WTC11 (cell line): Measurements from ENCODE around the gene FBLN2. TPM values are rescaled to one million over a fixed set of nuclear protein-coding genes. Genes with fewer than 3 reads are reported as not detected.

Experiments
- ATAC-seq: fragments of 200-7000 bp; cut with Tn5 transposase; 2 replicates; pipeline ENCODE4 v1.10.0; 2021; ENCODE audit warnings: mild to moderate bottlenecking, moderate library complexity
- CTCF ChIA-PET: fragments of 300-600 bp; sonication (Branson Sonifier 250); formaldehyde crosslinking; loops from one replicate; lab custom pipeline; 2021; ENCODE audit warnings: antibody characterized with exemption; lab: Charles Lee
- POLR2A ChIA-PET: fragments of 350-600 bp; sonication (Branson Sonifier 250); formaldehyde crosslinking; loops from one replicate; lab custom pipeline; 2021; ENCODE audit warnings: antibody characterized with exemption; lab: Charles Lee
- DNase-seq: peaks from one replicate; pipeline ENCODE4 v3.0.0; 2021; ENCODE audit warnings: low spot score
- H3K27ac Mint-ChIP-seq: 2 replicates; pipeline ENCODE4 v1.8.0; 2021; ENCODE audit warnings: mixed read lengths
- H3K27me3 Mint-ChIP-seq: 2 replicates; pipeline ENCODE4 v1.8.0; 2021; ENCODE audit warnings: low read depth, mild to moderate bottlenecking, moderate library complexity, mixed read lengths
- H3K36me3 Mint-ChIP-seq: 2 replicates; pipeline ENCODE4 v1.8.0; 2021; ENCODE audit warnings: mixed read lengths
- H3K4me1 Mint-ChIP-seq: 2 replicates; pipeline ENCODE4 v1.8.0; 2022; ENCODE audit warnings: mixed read lengths
- H3K4me3 Mint-ChIP-seq: 2 replicates; pipeline ENCODE4 v1.8.0; 2021; ENCODE audit warnings: mild to moderate bottlenecking, moderate library complexity, mixed read lengths
- H3K9me3 Mint-ChIP-seq: 2 replicates; pipeline ENCODE4 v1.8.0; 2021; ENCODE audit warnings: mixed read lengths
- ATF1 ChIP-seq: sonication (generic); formaldehyde crosslinking; IDR thresholded peaks from 2 replicates; pipeline ENCODE4 v1.8.1; 2023; ENCODE audit warnings: mild to moderate bottlenecking, moderate library complexity, missing genetic modification reagents
- CBFB ChIP-seq: sonication (generic); formaldehyde crosslinking; IDR thresholded peaks from 2 replicates; pipeline ENCODE4 v1.8.1; 2022; ENCODE audit warnings: mild to moderate bottlenecking, low read depth, missing genetic modification reagents
- CREB1 ChIP-seq: sonication (generic); formaldehyde crosslinking; IDR thresholded peaks from 2 replicates; pipeline ENCODE4 v1.8.0; 2023; ENCODE audit warnings: mild to moderate bottlenecking, missing genetic modification reagents
- ETV6 ChIP-seq: sonication (generic); formaldehyde crosslinking; IDR thresholded peaks from 2 replicates; pipeline ENCODE4 v1.8.1; 2022; ENCODE audit warnings: mild to moderate bottlenecking, missing genetic modification reagents
- FOXP1 ChIP-seq: sonication (generic); formaldehyde crosslinking; IDR thresholded peaks from 2 replicates; pipeline ENCODE4 v1.8.0; 2022; ENCODE audit warnings: missing genetic modification reagents, mild to moderate bottlenecking, moderate library complexity, borderline replicate concordance
- NFATC4 ChIP-seq: fragments of 250-450 bp; sonication (Bioruptor Pico); IDR thresholded peaks from 2 replicates; pipeline ENCODE4 v1.9.0; 2021; ENCODE audit warnings: mild to moderate bottlenecking
- NR2C2 ChIP-seq: sonication (generic); formaldehyde crosslinking; IDR thresholded peaks from 2 replicates; pipeline ENCODE4 v1.8.0; 2022; ENCODE audit warnings: mild to moderate bottlenecking, missing genetic modification reagents
- RELA ChIP-seq: sonication (generic); formaldehyde crosslinking; IDR thresholded peaks from 2 replicates; pipeline ENCODE4 v1.8.1; 2022; ENCODE audit warnings: missing genetic modification reagents, mild to moderate bottlenecking, borderline replicate concordance
- SMAD3 ChIP-seq: sonication (generic); formaldehyde crosslinking; IDR thresholded peaks from 2 replicates; pipeline ENCODE4 v1.8.0; 2022; ENCODE audit warnings: missing genetic modification reagents, mild to moderate bottlenecking, borderline replicate concordance
- SOX15 ChIP-seq: fragments of 250-450 bp; sonication (Bioruptor Pico); IDR thresholded peaks from 2 replicates; pipeline ENCODE4 v1.9.0; 2021; ENCODE audit warnings: mild to moderate bottlenecking
- SP1 ChIP-seq: sonication (generic); formaldehyde crosslinking; conservative IDR thresholded peaks from 2 replicates; pipeline ENCODE4 v1.8.1; 2022; ENCODE audit warnings: missing genetic modification reagents
- ZNF121 ChIP-seq: sonication (generic); formaldehyde crosslinking; IDR thresholded peaks from 2 replicates; pipeline ENCODE4 v1.8.0; 2023; ENCODE audit warnings: missing genetic modification reagents
- ZNF416 ChIP-seq: fragments of 250-450 bp; sonication (Bioruptor Pico); IDR thresholded peaks from 2 replicates; pipeline ENCODE4 v1.9.0; 2021; ENCODE audit warnings: mild to moderate bottlenecking, inconsistent platforms
- total RNA-seq: library from RNA; stranded (reverse); gene quantifications from 3 replicates; pipeline ENCODE4 v1.2.3, GENCODE V29; 2021
- TF ChIP-seq, protein P1 (sequence below): sonication (generic); formaldehyde crosslinking; IDR thresholded peaks from 2 replicates; pipeline ENCODE4 v1.8.1; 2023; ENCODE audit warnings: mild to moderate bottlenecking, missing genetic modification reagents, moderate library complexity
- TF ChIP-seq, protein P2 (sequence below): sonication (generic); formaldehyde crosslinking; IDR thresholded peaks from 2 replicates; pipeline ENCODE4 v1.8.1; 2023; ENCODE audit warnings: mild to moderate bottlenecking, missing genetic modification reagents, borderline replicate concordance
- TF ChIP-seq, protein P3 (sequence below): sonication (generic); formaldehyde crosslinking; IDR thresholded peaks from 2 replicates; pipeline ENCODE4 v1.8.0; 2022; ENCODE audit warnings: mild to moderate bottlenecking, missing genetic modification reagents
- TF ChIP-seq, protein P4 (sequence below): fragments of 200-600 bp; IDR thresholded peaks from 2 replicates; pipeline ENCODE4 v1.8.0; 2022; ENCODE audit warnings: antibody characterized with exemption
- TF ChIP-seq, protein P5 (sequence below): fragments of 250-450 bp; sonication (Bioruptor Pico); IDR thresholded peaks from 2 replicates; pipeline ENCODE4 v1.8.0; 2021; ENCODE audit warnings: mild to moderate bottlenecking
- TF ChIP-seq, protein P6 (sequence below): sonication (generic); formaldehyde crosslinking; IDR thresholded peaks from 2 replicates; pipeline ENCODE4 v1.8.0; 2022; ENCODE audit warnings: mild to moderate bottlenecking, missing genetic modification reagents

Gene FBLN2
- total RNA-seq, 1 experiment from 2014 or later: 20.7 TPM

DNA sequence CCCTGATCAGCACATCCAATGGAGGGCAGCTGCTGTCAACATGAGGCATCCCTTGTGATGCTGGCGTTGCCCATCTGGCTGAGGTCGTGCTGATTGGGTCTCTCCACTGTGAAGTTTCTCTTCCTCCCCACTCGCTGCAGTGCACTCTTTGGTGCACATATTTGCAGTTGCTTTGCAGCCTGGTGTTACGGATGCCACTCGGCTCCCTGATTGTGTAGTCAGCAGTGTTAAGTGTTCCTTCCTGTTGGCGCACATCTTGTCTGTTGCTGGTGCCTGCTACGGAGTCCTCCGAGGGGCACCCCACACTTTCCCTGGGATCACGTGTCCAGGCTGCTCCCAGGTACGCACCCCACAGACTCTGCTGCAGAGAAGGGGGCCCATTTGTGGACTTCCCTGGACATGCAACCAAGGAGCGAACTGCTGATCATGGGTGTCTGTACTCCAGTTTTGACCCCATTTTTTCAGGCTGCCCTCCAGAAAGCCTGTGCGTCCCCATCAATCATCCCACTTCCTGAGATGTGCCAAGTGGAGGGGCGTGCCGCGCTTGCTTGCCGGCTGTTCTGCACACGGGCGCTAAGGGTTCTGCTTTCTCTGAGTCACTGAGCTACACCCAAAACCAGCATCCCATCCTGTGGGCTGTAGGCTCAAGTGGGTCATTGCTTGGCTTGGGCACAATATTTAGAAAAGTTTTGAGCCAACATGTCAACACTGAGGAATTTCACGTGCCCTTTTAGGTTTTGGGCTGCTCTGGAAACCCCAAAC, 98.6 kb downstream of the FBLN2 start:
- peaks cover 20% of the 10 kb centered on the region for H3K4me1 Mint-ChIP-seq
- no peaks in the 10 kb centered on the region for H3K36me3 Mint-ChIP-seq
- no peaks in the 10 kb centered on the region for H3K9me3 Mint-ChIP-seq
- no peak for DNase-seq
- H3K4me3 Mint-ChIP-seq: no peak overlapping the region
- no peak for TF ChIP-seq RELA
- TF ChIP-seq, protein P1, sequence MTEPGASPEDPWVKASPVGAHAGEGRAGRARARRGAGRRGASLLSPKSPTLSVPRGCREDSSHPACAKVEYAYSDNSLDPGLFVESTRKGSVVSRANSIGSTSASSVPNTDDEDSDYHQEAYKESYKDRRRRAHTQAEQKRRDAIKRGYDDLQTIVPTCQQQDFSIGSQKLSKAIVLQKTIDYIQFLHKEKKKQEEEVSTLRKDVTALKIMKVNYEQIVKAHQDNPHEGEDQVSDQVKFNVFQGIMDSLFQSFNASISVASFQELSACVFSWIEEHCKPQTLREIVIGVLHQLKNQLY: no peak
- TF ChIP-seq, protein P2, sequence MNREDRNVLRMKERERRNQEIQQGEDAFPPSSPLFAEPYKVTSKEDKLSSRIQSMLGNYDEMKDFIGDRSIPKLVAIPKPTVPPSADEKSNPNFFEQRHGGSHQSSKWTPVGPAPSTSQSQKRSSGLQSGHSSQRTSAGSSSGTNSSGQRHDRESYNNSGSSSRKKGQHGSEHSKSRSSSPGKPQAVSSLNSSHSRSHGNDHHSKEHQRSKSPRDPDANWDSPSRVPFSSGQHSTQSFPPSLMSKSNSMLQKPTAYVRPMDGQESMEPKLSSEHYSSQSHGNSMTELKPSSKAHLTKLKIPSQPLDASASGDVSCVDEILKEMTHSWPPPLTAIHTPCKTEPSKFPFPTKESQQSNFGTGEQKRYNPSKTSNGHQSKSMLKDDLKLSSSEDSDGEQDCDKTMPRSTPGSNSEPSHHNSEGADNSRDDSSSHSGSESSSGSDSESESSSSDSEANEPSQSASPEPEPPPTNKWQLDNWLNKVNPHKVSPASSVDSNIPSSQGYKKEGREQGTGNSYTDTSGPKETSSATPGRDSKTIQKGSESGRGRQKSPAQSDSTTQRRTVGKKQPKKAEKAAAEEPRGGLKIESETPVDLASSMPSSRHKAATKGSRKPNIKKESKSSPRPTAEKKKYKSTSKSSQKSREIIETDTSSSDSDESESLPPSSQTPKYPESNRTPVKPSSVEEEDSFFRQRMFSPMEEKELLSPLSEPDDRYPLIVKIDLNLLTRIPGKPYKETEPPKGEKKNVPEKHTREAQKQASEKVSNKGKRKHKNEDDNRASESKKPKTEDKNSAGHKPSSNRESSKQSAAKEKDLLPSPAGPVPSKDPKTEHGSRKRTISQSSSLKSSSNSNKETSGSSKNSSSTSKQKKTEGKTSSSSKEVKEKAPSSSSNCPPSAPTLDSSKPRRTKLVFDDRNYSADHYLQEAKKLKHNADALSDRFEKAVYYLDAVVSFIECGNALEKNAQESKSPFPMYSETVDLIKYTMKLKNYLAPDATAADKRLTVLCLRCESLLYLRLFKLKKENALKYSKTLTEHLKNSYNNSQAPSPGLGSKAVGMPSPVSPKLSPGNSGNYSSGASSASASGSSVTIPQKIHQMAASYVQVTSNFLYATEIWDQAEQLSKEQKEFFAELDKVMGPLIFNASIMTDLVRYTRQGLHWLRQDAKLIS (CRISPR knock-in tag): no peak
- no peak for TF ChIP-seq NFATC4 (CRISPR knock-in tag)
- TF ChIP-seq CBFB (CRISPR knock-in tag): no peak
- peaks cover 7% of the 10 kb centered on the region for H3K27me3 Mint-ChIP-seq
- H3K27ac Mint-ChIP-seq: no peak overlapping the region
- ChIA-PET CTCF (interaction anchor here (0.6 to 10.6 kb wide), 69 partner anchors 8 to 680 kb away, joined by 3 to 290 read pairs (median 5); partner anchors contain the start of genes FBLN2, HDAC11, NUP210 and WNT7A), POLR2A (interaction anchor here (1.0 to 1.5 kb wide), 2 partner anchors 11 to 151 kb away, joined by 3 to 5 read pairs; no protein-coding TSS in a partner anchor)
- ATAC-seq: no peak

DNA sequence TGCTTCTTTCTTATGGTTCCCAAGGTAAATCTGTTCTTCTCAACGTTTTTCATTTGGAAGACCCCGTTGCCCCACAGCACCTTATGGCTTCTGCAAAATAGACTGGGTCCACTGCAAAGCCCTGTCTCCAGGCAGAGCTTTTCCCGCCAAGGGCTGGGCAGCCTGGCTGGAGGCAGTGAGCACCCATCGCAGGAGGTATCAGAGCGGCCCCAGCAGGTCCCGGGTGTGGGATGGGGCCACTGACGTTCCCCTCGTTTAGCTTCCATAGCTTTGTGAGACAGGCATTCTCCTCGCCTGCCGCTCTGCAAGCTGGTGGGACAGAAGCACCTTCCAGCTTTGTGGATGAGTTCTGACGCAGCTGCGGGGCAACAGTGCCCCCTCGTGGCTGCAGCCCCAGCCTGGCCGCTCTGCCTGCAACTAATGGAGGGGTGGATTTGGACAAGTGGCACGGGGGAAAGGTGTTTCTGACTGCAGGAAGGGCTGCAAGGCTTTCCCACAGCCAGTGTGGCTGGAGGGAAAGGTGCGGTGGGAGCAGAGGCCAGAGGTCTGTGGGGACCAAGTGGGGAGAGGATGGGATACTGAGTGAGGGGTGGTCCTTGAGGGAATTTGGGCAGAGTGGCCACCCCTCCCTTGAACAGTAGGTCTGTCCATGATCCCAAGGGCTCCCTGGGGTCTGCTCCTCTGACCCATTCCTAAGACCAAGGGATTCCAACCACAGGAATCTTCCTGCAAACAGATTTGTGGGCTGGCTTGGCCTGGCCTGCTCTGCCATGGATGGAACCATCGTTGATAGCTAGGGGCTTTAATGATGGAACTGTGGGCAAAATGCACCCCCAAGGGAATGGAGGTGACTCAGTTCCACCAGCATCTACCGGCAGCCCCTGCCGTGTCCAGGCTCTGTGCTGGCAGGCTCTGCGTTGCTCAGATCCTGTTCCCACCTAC, 99.4 kb downstream of the FBLN2 start:
- DNase-seq (peak; percentile 96), ATAC-seq (peak; percentile 77)
- H3K4me1 Mint-ChIP-seq: peaks cover 20% of the 10 kb centered on the region
- no peaks in the 10 kb centered on the region for H3K36me3 Mint-ChIP-seq
- peak overlapping the region; percentile 93 for H3K27ac Mint-ChIP-seq
- no peaks in the 10 kb centered on the region for H3K9me3 Mint-ChIP-seq
- peaks cover 7% of the 10 kb centered on the region for H3K27me3 Mint-ChIP-seq
- ChIA-PET POLR2A (interaction anchor here (1.0 to 1.5 kb wide), 2 partner anchors 12 to 152 kb away, joined by 3 to 5 read pairs; no protein-coding TSS in a partner anchor), CTCF (interaction anchor here (0.6 to 10.6 kb wide), 75 partner anchors 9 to 681 kb away, joined by 3 to 290 read pairs (median 5); partner anchors contain the start of genes FBLN2, HDAC11, NUP210 and WNT7A)
- no peak overlapping the region for H3K4me3 Mint-ChIP-seq
- TF ChIP-seq ZNF121 (CRISPR knock-in tag) (peak; percentile 51; the same call in 1 of the 2 replicates), ETV6 (peak; percentile 75), ATF1 (CRISPR knock-in tag) (no peak), SP1 (CRISPR knock-in tag) (peak; percentile 68), FOXP1 (CRISPR knock-in tag) (0 out of 2 replicates have a peak, but pooled peaks have one; percentile 7), NFATC4 (CRISPR knock-in tag) (no peak), SOX15 (CRISPR knock-in tag) (no peak), SMAD3 (no peak), CREB1 (CRISPR knock-in tag) (no peak), ZNF416 (no peak), NR2C2 (CRISPR knock-in tag) (0 out of 2 replicates have a peak, but pooled peaks have one; percentile 15)
- TF ChIP-seq, protein P3, sequence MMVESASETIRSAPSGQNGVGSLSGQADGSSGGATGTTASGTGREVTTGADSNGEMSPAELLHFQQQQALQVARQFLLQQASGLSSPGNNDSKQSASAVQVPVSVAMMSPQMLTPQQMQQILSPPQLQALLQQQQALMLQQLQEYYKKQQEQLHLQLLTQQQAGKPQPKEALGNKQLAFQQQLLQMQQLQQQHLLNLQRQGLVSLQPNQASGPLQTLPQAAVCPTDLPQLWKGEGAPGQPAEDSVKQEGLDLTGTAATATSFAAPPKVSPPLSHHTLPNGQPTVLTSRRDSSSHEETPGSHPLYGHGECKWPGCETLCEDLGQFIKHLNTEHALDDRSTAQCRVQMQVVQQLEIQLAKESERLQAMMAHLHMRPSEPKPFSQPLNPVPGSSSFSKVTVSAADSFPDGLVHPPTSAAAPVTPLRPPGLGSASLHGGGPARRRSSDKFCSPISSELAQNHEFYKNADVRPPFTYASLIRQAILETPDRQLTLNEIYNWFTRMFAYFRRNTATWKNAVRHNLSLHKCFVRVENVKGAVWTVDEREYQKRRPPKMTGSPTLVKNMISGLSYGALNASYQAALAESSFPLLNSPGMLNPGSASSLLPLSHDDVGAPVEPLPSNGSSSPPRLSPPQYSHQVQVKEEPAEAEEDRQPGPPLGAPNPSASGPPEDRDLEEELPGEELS (CRISPR knock-in tag): 0 out of 2 replicates have a peak, but pooled peaks have one; percentile 23
- TF ChIP-seq, protein P4, sequence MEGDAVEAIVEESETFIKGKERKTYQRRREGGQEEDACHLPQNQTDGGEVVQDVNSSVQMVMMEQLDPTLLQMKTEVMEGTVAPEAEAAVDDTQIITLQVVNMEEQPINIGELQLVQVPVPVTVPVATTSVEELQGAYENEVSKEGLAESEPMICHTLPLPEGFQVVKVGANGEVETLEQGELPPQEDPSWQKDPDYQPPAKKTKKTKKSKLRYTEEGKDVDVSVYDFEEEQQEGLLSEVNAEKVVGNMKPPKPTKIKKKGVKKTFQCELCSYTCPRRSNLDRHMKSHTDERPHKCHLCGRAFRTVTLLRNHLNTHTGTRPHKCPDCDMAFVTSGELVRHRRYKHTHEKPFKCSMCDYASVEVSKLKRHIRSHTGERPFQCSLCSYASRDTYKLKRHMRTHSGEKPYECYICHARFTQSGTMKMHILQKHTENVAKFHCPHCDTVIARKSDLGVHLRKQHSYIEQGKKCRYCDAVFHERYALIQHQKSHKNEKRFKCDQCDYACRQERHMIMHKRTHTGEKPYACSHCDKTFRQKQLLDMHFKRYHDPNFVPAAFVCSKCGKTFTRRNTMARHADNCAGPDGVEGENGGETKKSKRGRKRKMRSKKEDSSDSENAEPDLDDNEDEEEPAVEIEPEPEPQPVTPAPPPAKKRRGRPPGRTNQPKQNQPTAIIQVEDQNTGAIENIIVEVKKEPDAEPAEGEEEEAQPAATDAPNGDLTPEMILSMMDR: peak; percentile 96
- TF ChIP-seq, protein P5, sequence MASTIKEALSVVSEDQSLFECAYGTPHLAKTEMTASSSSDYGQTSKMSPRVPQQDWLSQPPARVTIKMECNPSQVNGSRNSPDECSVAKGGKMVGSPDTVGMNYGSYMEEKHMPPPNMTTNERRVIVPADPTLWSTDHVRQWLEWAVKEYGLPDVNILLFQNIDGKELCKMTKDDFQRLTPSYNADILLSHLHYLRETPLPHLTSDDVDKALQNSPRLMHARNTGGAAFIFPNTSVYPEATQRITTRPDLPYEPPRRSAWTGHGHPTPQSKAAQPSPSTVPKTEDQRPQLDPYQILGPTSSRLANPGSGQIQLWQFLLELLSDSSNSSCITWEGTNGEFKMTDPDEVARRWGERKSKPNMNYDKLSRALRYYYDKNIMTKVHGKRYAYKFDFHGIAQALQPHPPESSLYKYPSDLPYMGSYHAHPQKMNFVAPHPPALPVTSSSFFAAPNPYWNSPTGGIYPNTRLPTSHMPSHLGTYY (CRISPR knock-in tag): no peak; the same call in 1 of the 2 replicates
- TF ChIP-seq, protein P6, sequence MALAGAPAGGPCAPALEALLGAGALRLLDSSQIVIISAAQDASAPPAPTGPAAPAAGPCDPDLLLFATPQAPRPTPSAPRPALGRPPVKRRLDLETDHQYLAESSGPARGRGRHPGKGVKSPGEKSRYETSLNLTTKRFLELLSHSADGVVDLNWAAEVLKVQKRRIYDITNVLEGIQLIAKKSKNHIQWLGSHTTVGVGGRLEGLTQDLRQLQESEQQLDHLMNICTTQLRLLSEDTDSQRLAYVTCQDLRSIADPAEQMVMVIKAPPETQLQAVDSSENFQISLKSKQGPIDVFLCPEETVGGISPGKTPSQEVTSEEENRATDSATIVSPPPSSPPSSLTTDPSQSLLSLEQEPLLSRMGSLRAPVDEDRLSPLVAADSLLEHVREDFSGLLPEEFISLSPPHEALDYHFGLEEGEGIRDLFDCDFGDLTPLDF: 0 out of 2 replicates have a peak, but pooled peaks have one; percentile 36
- TF ChIP-seq, all 79 proteins: peak for 8
